GM19467 (cell line): ENCODE results near the gene PADI2.
"Not testable (repeated sequence)": the region's sequence is repeated elsewhere in the genome, so short reads cannot be mapped to it uniquely, and the experiment has no call there.

ENCODE experiments used
- ATAC-seq: cut with Tn5 transposase; IDR thresholded peaks from one replicate; pipeline ENCODE4 v1.9.1; 2021; ENCODE audit warnings: mild to moderate bottlenecking, moderate library complexity; ENCODE audit not compliant: unreplicated experiment

The PADI2 gene

GRCh38 chr1:17086751-17087150 is 32.5 kb downstream of the PADI2 start:
- ATAC-seq, result no peak

GRCh38 chr1:17084787-17085186 is 34.5 kb downstream of the PADI2 start:
- ATAC-seq, result no peak

GRCh38 chr1:17082761-17083160 is 36.5 kb downstream of the PADI2 start:
- ATAC-seq, result no peak

- ATAC-seq, result no peak
These were observed 37.8 kb downstream of the PADI2 start for GRCh38 chr1:17081439-17081838.

GRCh38 chr1:17080880-17081279 is 38.4 kb downstream of the PADI2 start:
- no peak for ATAC-seq

GRCh38 chr1:17080085-17080759 is 39.0 kb downstream of the PADI2 start:
- ATAC-seq, result no peak

GRCh38 chr1:17078991-17079868 is 40.0 kb downstream of the PADI2 start:
- no peak for ATAC-seq

- no peak for ATAC-seq
These were observed 43.6 kb downstream of the PADI2 start for GRCh38 chr1:17075470-17076255.

- no peak for ATAC-seq
These were observed 47.5 kb downstream of the PADI2 start for GRCh38 chr1:17071794-17072193.

GRCh38 chr1:17070163-17070525 is 49.1 kb downstream of the PADI2 start:
- no peak for ATAC-seq

- ATAC-seq, result no peak
These were observed 49.6 kb downstream of the PADI2 start for GRCh38 chr1:17069452-17070162.

GRCh38 chr1:17068789-17069188 is 50.5 kb downstream of the PADI2 start:
- ATAC-seq, result no peak

- ATAC-seq, result no peak
These were observed 51.6 kb downstream of the PADI2 start for GRCh38 chr1:17067465-17068240.

GRCh38 chr1:17067069-17067426 is 52.2 kb downstream of the PADI2 start:
- no peak for ATAC-seq

GRCh38 chr1:17066361-17067068 is 52.7 kb downstream of the PADI2 start:
- ATAC-seq, result no peak

GRCh38 chr1:17065666-17066065 is 53.6 kb downstream of the PADI2 start:
- no peak for ATAC-seq

- ATAC-seq, result not testable (repeated sequence)
These were observed 56.5 kb downstream of the PADI2 start for GRCh38 chr1:17062751-17063150.

GRCh38 chr1:17061892-17062291 is 57.4 kb downstream of the PADI2 start:
- no peak for ATAC-seq

- no peak for ATAC-seq
These were observed 57.8 kb downstream of the PADI2 start for GRCh38 chr1:17061486-17061885.

GRCh38 chr1:17060306-17060749 is 58.9 kb downstream of the PADI2 start:
- no peak for ATAC-seq
